Vagina (tissue), 2 donors: ENCODE data around the gene SS18L1.

Source experiments
- CTCF ChIP-seq, 3 experiments: fragments of 450-650 bp in 2 of 3; fragments of 200-600 bp in 1 of 3; sonication (generic) in 1 of 3; IDR thresholded peaks; one replicate each; pipeline ENCODE4 v1.5.1; 2017 to 2019; ENCODE audit warnings: antibody characterized with exemption in 3 of 3, mild to moderate bottlenecking in 2 of 3, moderate library complexity in 2 of 3
- POLR2A ChIP-seq, 2 donors: fragments of 450-650 bp; IDR thresholded peaks; one replicate each; pipeline ENCODE4 v1.6.1; 2017; ENCODE audit warnings: antibody characterized with exemption in 2 of 2, mild to moderate bottlenecking in 2 of 2, moderate library complexity in 2 of 2

- no peak for TF ChIP-seq CTCF (IDR thresholded peaks at IDR 0.05)
- TF ChIP-seq POLR2A (IDR thresholded peaks at IDR 0.05) = no peak
Observed at GRCh38 chr20:62215020-62215990, 71.7 kb downstream of the SS18L1 start.
